ENCODE measurements around the gene P2RX3.

P2RX3 gene

DNA sequence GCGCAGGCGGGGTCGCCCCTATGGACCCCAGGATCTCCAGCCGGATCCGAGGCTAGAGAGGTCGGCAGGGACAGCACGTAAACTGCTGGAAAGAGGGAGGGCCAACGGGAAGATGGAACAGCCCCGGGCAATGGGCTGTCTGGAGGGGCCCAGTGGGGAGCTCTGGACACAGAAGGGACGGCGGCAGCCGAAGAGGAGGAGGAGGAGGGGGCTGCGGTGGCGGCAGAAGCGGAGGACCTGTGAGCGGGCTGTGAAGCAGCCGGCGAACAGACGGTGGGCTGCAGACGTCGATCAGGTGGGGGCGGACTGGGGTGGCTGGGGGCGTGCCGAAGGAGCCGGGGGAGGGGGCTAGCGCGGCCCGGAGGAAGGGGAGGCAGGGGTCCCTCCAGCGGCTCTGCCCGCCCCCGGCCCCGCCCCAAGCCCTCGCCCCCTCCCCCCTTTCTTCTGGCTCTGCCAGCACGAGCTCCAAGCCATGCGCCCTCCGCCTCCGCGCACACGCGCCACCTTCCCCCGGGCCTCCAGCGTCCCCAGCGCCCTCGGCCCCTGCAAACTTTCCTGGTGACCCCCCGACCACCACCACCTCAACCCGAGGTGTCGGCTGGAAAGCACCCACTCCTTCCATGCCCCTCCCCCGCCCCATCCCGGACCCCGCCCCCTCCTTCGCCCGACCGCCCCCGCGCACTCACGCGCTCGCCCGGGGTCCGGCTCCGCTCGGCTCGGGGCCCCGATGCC lies 13.8 kb upstream of the P2RX3 start:
- in situ Hi-C loops (cut with HindIII; ENCODE audit: low sequenced_read_pairs) = no loop called here

DNA sequence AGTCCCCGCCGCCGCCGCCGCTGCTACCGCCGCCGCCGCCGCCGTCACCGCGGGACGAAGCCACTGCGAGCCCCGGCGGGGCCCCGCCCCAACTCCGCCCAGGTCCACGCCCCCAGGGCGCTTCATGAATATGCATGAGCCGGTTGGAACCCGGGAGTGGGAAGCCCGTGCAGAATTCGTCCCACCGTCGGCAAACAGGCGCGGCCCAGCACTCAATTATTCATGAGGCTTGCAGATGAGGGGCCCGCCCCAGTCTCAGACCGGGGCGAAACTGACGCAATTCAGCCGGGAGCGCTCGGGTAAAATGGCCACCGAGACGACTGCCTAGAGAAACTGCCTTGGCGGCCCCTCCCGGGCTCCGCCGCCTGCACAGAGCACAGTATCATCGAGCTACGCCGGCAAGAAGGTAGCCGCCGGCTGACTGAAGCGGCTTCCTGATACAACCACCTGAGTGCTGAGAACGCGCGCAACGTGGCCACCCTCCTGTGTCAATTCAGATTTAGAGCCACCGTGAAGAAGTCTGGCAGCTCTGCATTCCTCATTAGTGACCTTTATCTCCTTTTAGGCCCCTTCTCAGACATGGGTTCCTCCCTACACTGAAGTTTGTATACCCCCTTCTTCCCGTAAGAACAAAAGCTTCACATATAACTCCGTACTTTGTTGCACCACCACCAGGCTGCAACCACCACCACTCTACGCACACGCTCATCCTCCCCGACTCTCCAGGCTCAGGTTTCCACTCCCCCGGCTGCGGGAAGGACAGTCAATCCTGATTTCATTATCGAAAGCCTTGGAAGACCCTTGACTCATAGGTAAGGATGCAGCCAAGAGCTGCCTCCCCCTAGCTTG lies 13.0 kb upstream of the P2RX3 start, which contains the start of gene TNKS1BP1:
TNKS1BP1 (minus strand) TSS at position 67 of the 849 bp plus-strand sequence. CDS start 3,067 bp downstream, outside the sequence.
- in situ Hi-C loops (cut with HindIII; ENCODE audit: low sequenced_read_pairs) = loop anchor here (25.0 kb wide), 1 partner anchor 312 kb away; the partner anchor contains the start of gene YPEL4

DNA sequence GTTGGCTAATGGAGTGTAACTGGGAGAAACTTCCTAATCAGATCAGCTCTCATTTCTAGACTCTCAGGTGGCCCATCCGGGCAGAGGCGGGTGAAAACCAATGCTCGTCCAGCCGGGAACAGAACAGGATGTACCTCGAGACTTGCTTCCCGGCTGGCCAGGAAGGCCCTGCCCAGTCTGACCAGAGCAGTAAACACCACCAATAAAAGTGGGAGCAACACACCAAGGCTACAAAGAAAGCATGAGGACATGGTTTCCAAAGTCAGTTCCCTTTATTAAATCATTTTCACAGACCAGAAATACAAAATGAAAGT lies 12.5 kb upstream of the P2RX3 start:
- in situ Hi-C loops (cut with HindIII; ENCODE audit: low sequenced_read_pairs) = loop anchor here (25.0 kb wide), 1 partner anchor 312 kb away; the partner anchor contains the start of gene YPEL4

DNA sequence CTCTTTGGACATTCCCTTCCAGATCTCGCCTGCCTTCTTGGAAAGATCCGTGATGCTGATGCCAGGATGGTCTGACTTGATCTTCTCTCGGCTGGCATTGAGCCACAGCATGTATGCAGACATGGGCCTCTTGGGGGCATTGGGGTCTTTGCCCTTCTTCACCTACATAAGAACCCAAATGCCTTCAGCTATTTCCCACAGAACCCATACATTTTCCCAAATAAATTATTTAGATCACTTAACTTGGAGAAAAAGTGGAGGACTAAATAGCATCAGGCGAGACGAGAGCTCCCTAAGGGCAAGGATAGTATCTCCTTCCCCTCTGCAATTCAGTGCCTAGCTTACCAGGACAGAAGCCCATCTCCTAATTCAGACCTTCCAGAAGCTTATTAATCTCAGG lies 10.4 kb upstream of the P2RX3 start:
- in situ Hi-C loops (cut with HindIII; ENCODE audit: low sequenced_read_pairs) = loop anchor here (25.0 kb wide), 1 partner anchor 310 kb away; the partner anchor contains the start of gene YPEL4

DNA sequence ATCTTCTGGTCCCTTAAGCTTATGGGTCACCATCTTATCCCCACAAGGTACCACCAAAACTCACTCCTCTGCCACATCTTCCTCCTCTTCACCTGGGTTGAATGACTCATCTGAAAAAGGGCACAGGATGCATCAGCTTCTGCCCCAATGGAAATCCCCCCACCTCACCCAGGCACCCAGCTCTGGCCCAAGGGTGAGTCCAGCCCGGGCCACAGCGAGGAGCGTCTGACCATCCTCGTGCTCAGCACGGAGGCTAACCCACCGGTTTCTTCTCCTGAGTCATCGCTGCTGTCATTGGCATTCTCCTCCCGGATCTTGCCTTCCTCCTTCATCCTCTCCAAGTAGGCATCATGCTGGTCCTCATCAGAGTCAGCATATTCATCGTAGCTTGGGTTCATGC lies 8.1 kb upstream of the P2RX3 start:
- in situ Hi-C loops (cut with HindIII; ENCODE audit: low sequenced_read_pairs) = loop anchor here (25.0 kb wide), 1 partner anchor 307 kb away; the partner anchor contains the start of gene YPEL4

DNA sequence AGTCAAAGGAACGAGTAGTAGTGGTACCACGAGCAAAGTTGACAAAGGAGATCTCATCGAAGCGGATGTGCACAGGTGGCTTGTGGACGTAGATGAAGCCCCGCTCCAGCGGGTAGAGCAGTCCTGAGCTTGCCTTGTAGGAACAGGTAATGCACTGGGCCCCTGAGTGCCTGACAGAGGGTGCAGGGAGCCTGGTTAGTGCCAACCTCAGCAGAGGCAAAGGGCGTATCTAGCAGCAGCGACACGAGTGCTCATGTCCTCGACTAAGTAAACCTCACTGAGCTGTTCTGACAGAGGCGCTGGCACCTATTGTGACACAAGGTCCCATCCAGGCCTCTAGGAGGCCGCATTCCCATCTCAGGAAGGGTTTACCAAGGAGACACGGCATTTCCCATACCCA lies 6.4 kb upstream of the P2RX3 start:
- in situ Hi-C loops (cut with HindIII; ENCODE audit: low sequenced_read_pairs) = loop anchor here (25.0 kb wide), 1 partner anchor 306 kb away; the partner anchor contains the start of gene YPEL4

DNA sequence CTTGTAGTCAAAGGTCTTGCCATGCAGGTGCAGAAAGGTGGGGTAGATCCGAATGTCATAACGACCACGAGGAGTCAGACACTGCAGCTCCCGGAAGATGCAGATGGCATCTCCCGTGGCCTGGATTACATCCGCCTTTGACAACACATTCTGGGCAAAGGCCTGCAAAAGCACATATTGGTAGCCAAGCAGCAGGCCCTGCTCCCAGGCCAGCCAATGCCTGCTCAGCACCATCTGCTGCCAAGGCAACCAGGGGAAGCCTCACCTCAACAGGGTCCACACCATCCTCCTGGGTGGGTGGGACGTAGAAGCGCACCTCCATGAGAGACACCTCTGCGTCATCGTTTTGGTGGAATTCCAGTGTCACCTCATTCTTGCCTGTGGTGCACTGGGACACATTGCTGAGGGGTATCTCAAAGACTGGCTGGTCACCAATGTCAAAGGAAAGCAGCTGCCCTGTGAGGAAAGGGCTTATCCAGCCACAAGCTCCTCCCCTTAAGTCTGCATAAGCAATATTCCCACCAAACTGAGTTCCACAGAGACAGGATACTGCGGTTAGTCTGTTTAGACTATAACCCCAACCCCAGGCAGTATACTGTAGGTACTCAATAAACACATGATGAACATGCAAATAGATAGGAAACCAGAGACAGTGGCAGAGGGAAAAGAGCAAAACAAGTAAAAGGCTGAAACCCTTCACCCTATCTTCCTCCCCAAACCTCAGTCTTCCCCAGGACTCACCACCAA lies 5.3 kb upstream of the P2RX3 start:
- in situ Hi-C loops (cut with HindIII; ENCODE audit: low sequenced_read_pairs) = loop anchor here (25.0 kb wide), 1 partner anchor 304 kb away; the partner anchor contains the start of gene YPEL4

DNA sequence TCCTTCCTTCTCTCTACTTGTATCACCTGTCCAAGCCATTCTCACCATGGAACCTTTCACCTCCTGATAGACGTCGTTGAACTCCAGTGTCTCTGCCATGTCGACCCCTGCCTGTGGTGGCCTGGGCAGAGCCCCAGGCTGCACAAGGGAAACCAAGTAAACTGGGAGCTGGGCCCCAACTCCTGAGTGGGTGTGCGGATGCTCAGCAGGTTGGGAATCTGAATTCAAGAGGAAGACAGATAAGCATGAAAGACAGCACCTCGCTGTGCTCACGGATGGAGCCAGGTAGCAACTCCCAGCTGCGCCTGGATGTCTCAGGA lies 3.2 kb upstream of the P2RX3 start:
- in situ Hi-C loops (cut with HindIII; ENCODE audit: low sequenced_read_pairs) = loop anchor here (25.0 kb wide), 1 partner anchor 302 kb away; the partner anchor contains the start of gene YPEL4

DNA sequence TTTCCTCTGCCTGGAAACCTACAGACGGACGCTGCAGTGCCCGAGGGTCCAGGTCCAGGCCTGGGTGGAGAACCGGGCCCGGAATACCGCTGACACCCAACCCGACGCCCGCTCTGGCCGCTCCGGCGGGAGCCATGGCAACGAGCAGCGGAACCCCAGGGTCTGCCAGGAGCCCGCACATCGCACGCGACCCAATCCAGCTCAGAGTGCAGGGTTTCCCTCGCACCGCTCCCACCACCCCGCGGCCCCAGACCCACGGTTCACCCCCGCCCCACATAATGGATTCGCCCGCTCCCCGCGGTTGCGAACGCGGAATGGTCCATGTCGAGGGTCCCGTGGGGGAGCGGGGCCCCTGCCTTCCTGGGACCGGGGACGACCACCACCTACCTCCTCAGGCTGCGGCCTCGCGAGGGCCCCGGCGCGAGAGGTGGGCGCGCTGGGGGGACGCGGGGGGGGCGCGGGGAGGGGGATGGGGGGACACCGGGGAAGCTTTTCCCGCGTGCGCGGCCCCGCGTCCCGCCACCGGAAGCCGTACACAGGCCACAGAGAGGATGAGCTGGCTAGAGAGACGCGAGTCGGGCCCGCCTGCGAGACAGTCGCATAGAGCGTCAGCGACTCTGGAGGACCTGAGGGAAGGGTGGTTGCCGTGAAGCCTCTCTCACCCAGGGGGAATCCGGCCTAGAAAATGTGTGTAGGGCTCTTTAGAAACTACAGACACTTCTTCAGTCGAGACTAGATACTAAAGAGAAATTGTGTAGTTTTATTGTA lies 2.6 kb upstream of the P2RX3 start, which contains the start of gene SSRP1:
SSRP1 (minus strand) TSS at position 550 of the 768 bp plus-strand sequence. CDS start 771 bp downstream, outside the sequence.
- in situ Hi-C loops (cut with HindIII; ENCODE audit: low sequenced_read_pairs) = loop anchor here (25.0 kb wide), 1 partner anchor 302 kb away; the partner anchor contains the start of gene YPEL4

DNA sequence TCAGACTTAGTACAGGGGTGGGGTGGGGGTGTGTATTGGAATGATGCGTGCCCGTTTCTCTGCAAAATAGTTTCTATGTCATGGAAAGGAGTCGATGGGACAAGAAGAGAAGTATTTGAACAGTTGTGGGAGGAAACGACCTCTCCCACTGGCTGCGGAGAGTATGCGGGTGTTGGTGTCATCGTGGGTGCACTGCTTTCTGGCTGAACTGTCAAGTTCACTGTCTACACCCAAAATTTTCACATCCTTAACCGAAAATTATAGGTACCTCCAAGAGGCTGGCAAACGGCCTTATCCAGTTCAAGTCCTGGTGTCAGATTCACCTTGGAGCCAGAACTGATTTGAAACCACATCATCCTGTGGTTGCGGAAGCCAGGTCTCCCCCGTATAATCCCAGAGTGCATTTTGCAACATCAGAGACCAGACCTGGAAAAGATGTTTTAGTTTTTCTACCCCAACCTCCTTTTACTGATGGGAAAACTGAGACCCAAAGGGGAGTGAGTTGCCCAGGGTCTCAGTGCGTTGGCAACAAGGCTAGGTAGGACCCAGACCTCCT lies 2.0 kb upstream of the P2RX3 start:
- in situ Hi-C loops (cut with HindIII; ENCODE audit: low sequenced_read_pairs) = loop anchor here (25.0 kb wide), 1 partner anchor 301 kb away; the partner anchor contains the start of gene YPEL4

DNA sequence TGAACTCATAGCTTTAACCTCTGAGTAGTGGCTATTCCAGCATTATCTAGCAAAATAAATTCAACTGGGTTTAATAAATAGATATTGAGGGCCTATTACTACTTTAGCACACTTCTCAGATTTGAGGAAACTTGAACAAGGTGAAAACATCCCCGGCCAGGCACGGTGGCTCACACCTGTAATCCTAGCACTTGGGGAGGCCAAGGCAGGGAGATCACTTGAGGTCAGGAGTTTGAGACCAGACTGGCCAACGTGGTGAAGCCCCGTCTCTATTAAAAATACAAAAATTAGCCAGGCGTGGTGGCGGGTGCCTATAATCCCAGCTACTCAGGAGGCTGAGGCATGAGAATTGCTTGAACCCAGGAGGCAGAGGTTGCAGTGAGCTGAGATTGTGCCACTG lies 1.3 kb upstream of the P2RX3 start:
- in situ Hi-C loops (cut with HindIII; ENCODE audit: low sequenced_read_pairs) = loop anchor here (25.0 kb wide), 1 partner anchor 300 kb away; the partner anchor contains the start of gene YPEL4

DNA sequence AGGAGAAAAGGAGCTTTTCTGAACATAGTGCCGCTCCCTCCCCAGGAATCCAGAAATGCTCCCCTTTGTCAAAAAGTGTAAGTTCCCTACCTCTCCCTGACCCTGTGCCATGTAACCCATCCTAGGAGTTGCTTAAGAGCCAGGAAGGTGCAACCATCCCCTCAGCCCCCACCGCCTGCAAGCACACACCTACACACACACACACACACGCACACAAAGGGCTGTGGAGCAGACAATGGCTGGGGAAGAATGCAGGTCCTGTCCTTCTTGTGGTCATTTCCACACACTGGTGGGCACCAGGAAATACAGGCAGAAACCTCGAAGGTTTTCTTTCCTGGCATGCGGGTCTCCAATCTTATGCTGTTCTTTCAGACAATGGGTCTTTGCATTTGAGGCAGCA lies 1.2 kb downstream of the P2RX3 start:
- in situ Hi-C loops (cut with HindIII; ENCODE audit: low sequenced_read_pairs) = loop anchor here (25.0 kb wide), 1 partner anchor 298 kb away; the partner anchor contains the start of gene YPEL4

DNA sequence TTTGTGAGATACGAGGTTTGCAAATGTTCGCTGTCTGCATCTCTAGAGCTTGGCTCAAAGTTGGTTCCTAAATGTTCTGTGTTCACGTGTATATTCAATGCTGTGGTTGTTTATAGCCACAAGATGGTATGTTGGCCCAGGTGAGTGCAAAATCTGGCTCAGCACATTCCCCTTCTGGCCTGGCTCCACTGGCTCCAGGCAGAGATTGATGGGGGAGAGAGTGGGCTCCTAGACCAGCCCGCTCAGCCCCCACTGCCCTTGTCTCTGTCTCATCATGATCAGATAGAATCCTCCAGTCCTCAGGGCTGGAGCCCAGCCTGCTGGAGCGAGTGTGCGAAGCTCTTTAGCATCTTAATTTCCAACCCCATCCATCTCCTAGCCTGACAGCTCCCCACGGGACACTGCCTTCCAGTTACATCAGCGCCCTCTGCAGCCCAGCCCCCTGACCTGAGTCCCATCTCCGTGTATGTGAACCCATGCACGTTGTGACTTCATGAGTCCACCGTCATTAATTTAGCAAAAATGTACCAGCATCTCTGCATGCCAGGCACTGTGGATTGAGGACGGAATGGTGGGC lies 2.0 kb downstream of the P2RX3 start:
- in situ Hi-C loops (cut with HindIII; ENCODE audit: low sequenced_read_pairs) = loop anchor here (25.0 kb wide), 1 partner anchor 297 kb away; the partner anchor contains the start of gene YPEL4

DNA sequence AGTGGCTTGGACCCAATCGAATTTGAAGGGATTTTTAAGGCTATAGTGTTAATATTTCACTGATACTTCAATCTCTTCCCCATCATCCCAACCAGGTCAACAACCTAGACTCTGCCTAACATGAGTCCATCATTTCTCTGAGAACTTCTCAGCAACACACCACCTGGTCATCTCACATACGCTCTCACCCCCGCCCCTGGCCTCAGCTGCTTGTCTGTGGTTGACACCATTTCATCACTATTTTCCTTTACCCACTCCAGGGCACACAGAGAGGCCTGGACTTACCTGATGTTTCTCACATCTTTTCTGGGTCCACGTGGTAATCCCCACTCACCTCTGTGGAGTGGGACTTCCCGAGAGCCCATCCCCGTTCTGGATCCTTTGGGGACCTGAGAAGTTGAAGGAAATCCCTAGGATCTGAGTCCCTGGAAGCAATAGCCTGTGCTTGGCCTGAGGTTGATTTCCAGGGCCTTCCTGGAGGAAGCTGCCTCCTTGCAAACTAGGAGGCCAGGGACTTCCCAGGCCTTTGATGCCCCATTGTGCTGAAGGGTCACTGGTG lies 3.2 kb downstream of the P2RX3 start:
- in situ Hi-C loops (cut with HindIII; ENCODE audit: low sequenced_read_pairs) = loop anchor here (25.0 kb wide), 1 partner anchor 296 kb away; the partner anchor contains the start of gene YPEL4

DNA sequence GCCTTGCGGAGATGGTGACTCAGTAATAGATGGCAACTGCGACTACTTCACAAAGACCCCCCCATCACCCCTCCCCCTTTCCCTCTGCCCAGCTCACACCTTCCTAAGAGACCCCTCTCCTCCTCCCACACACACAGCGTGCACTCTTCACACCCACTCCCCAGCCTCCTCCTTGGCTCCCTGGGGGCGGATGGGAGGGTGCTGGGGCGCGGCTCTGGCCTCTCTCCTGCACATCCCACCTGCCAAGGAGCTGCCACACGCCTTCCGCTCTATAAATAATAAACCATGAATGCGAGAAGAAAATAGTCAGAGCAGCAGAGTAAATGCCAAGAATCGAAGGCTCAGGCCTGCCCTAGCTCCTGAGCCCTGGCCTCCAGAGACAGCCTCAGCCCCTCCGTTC lies 4.5 kb downstream of the P2RX3 start:
- in situ Hi-C loops (cut with HindIII; ENCODE audit: low sequenced_read_pairs) = loop anchor here (25.0 kb wide), 1 partner anchor 295 kb away; the partner anchor contains the start of gene YPEL4

DNA sequence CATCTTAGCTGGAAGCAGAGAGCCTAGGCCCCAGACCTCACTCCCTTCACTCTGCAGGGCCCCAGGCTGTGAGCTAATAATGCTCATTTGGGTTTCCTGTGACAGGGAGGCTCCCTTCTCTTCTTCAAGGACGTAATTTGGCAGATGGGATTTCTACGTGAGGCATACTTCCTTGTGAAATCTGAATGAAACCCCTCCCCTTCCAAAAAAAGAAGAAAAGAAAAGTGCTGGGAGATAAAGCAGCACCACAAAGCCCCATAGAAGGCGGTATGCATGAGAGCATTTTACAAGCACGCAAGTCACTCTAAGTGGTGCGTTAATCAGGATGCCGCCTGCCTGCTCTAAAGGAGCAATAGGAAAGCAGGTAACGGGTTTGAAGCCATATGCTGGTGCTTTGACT lies 5.7 kb downstream of the P2RX3 start:
- in situ Hi-C loops (cut with HindIII; ENCODE audit: low sequenced_read_pairs) = loop anchor here (25.0 kb wide), 1 partner anchor 293 kb away; the partner anchor contains the start of gene YPEL4

DNA sequence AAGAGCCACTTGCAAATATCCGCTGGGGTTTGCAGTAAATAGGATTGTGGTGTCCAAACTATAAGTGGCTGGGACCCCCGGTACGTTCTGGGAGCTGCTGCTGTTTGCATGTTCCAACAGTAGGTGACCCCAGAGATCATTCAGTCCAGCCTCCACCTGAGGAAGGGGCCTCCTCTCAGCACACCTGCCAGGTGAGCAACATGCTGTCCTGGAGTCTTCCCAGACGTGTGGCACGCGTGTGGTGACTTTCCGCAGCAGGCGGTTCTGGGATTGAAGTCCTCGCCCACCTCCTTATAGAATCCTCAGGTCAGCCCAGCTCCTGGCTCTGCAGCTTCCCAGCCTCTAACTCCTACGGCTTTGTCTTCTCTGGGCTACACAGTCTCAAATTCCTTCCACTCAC lies 6.7 kb downstream of the P2RX3 start:
- in situ Hi-C loops (cut with HindIII; ENCODE audit: low sequenced_read_pairs) = loop anchor here (25.0 kb wide), 1 partner anchor 292 kb away; the partner anchor contains the start of gene YPEL4

DNA sequence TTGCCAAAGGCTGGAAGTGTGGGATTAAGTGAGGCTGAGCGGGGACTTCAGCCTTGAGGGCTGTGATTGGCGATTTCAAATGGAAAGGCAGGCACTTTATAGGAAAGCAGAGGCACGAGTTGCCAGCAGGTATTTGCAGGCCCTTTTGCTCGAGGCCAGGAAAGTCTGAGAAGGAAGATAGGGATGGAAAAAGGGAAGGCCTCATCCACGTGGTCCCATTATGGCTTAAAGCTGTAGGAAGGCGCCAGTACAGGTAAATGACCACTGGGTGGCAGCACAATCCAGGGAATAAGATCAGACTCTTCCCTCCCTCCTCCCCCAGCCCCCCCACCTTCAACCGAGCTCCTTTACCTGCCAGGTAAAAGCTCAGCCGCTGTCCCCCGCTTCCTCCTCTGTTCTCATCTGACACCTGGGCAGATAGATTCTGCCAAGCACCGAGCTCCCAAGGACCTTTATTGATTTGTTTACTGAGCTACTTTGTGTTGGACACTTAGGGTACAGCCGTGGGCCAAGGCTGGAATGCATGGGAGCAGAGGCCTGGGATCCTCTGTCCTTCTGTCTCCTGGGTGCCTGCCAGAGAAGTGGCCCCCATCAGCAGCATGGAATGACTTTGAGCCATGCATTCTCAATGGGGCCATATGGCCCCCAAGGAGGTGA lies 7.5 kb downstream of the P2RX3 start:
- in situ Hi-C loops (cut with HindIII; ENCODE audit: low sequenced_read_pairs) = loop anchor here (25.0 kb wide), 1 partner anchor 292 kb away; the partner anchor contains the start of gene YPEL4

Data from DLD1 (cell line).